GM18867 (cell line): ENCODE data around the gene SBK3.
A peak's percentile ranks its signal among the peaks of the same experiment; 100 is the strongest.
"Not testable (repeated sequence)": the region's sequence is repeated elsewhere in the genome, so short reads cannot be mapped to it uniquely, and the experiment has no call there.

ENCODE experiments used
- ATAC-seq: cut with Tn5 transposase; IDR thresholded peaks from one replicate; pipeline ENCODE4 v1.9.1; 2021; ENCODE audit warnings: mild to moderate bottlenecking, moderate library complexity; ENCODE audit not compliant: unreplicated experiment

The SBK3 gene

DNA sequence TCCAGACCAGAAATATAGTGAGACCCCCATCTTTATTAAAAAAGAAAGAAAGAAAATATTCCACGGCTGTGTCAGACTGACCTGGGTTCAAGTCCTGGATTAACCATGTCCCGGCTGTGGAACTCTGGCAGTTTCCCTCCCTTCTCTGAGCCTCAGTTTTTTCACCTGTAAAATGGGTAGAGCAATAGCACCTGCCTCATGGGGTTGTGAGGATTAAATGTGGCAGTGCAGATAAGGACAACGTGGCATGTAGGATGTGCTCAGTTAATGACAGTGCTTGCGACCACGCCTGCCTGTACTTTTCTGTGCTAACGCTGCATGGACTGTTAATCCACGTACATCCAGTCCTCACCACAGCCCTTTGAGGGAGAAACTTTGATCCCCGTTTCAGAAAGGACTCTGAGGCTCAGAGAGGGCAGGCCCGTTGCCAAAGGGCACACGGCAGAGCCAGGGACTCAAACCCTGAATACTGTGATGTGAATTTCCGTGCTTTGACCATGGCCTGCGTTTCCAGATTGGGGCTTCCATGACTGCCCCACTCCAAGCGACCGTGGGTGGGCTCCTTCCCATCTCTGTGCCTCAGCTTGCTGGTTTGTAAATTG lies 24.6 kb downstream of the SBK3 start:
- ATAC-seq, result no peak

DNA sequence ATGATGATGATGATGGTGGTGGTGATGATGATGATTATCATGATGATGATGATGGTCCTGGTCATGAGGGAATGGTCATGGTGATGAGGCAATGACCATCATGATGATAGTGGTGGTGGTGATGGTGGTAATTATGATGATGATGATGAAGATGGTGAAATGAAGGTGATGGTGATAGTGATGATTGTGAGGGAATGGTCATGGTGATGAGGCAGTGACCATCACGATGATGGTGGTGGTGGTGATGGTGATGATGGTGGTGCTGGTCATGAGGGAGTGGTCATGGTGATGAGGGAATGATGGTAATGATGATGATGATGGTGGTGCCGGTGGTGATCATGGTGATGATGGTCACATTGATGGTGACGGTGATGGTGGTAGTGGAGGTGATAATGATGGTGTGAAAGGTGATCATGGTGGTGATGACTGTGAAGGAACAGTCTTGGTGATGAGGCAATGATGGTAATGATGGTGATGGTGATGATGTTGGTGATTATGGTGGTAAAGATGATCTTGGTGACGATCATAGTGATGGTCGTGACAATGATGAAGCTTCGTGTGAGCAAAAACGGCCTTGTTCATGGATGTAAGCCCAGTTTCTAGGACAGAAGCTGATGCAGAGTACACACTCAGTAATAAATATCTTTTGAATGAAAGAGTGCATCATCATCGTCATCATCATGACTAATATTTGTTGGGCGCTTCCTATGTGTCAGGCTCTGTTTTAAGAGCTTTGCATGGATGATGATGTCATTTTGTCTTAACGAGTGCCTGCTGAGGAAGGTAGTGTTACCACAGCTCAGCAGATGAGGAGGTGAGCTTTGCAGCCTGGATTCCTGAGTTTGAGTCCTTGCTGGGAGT lies 25.7 kb downstream of the SBK3 start:
- ATAC-seq, result no peak

DNA sequence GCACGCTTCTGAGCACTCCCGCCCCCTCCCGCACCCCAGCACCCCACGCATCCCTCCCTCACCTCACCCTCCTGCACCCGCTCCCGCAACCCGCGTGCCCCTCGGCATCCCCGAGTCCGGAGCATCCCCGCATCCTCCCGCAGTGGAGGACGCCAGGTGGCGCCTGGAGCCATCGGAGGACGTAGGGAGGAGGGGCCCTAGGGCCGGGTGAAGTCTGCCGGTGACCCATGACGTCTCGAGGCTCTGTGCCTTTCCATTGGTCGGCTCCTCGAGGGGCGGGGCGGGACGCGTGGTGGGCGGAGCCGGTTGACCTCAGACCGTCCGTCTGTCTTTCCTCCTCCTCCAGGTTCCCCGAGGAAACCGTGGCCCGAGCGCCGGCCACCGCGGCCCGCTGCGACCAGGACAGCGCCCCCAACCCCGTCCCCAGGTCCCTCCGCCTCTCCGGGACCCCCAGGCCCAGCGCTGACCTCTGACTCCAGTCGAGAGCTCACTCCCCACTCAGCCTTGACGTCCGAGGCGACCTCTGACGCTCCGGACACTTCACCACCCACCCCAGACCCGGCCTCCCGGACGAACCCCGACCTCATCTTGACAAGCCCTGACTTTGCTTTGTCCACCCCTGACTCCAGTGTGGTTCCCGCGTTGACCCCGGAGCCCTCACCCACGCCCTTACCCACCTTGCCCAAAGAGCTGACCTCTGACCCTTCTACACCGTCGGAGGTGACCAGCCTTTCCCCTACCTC lies 28.3 kb downstream of the SBK3 start:
- ATAC-seq, result peak; percentile 98

DNA sequence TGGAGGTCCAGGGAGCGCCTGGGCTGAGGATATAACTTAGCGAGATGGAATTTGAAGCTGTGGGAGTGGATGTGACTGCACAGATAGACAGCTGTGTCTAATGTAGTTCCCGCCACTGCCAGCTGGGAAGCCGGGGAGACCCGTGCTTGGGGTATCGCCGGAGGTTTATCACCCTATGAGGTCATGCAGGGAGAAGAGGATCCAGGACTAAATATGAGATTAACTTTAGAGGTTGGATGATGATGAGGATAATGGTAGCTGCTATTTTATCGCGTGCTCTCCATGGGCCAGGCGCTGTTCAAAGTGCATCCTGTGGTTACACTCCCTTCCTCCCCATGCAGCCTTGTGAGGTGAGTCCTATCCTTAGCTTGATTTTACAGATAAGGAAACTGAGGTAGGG lies 37.2 kb downstream of the SBK3 start:
- ATAC-seq, result no peak

- ATAC-seq, result no peak
Observed at GRCh38 chr19:55504981-55505380, 40.4 kb downstream of the SBK3 start.

GRCh38 chr19:55504252-55504603 lies 41.1 kb downstream of the SBK3 start:
- ATAC-seq, result no peak

- ATAC-seq, result peak; percentile 87
Observed at GRCh38 chr19:55503502-55504251, 41.7 kb downstream of the SBK3 start.

GRCh38 chr19:55503157-55503501 lies 42.2 kb downstream of the SBK3 start:
- no peak for ATAC-seq

GRCh38 chr19:55502197-55502952 lies 43.0 kb downstream of the SBK3 start:
- no peak for ATAC-seq

GRCh38 chr19:55500368-55500952 lies 44.9 kb downstream of the SBK3 start:
- no peak for ATAC-seq

DNA sequence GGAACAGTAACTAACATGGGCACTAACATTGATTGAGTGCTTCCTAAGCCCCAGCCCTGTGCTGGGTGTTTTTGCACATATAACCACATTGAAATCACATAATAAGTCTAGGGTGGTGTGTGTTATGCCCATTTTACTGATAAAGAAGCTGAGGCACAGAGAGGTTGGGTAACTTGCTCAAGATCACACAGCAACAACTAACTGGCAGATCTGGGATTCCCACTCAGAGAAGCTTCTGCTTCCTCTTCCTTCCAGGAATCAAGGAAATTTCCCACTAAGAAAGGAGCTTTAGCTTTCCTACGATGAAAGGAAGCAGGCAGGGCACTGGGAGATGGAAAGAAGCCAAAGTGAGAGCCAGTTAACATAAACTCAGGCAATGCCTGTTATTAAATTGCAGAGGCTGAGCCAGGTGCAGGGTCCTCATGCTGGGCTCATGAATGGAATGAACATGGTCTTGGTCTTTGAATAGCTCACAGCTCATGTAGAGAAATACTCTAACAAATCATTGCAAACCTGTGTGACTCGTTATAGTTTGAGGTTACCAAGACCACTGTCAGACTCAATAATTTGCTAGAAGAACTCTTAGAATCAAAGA lies 47.0 kb downstream of the SBK3 start:
- ATAC-seq, result no peak

DNA sequence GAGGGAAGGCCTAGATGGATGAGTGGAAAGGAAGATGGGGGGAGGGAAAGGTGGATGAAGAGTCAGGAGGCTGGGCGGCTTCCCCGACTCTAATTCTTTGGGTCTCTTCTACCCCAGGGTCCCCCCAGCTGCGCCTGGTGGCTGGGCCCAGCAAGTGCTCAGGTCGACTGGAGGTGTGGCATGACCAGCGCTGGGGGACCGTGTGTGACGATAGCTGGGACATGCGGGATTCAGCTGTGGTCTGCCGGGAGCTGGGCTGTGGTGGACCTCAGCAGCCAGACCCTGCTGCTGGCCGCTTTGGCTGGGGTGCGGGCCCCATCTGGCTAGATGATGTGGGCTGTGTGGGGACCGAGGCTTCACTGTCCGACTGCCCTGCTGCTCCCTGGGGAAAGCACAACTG lies 47.6 kb downstream of the SBK3 start:
- no peak for ATAC-seq

GRCh38 chr19:55496820-55497219 lies 48.5 kb downstream of the SBK3 start:
- ATAC-seq, result not testable (repeated sequence)

DNA sequence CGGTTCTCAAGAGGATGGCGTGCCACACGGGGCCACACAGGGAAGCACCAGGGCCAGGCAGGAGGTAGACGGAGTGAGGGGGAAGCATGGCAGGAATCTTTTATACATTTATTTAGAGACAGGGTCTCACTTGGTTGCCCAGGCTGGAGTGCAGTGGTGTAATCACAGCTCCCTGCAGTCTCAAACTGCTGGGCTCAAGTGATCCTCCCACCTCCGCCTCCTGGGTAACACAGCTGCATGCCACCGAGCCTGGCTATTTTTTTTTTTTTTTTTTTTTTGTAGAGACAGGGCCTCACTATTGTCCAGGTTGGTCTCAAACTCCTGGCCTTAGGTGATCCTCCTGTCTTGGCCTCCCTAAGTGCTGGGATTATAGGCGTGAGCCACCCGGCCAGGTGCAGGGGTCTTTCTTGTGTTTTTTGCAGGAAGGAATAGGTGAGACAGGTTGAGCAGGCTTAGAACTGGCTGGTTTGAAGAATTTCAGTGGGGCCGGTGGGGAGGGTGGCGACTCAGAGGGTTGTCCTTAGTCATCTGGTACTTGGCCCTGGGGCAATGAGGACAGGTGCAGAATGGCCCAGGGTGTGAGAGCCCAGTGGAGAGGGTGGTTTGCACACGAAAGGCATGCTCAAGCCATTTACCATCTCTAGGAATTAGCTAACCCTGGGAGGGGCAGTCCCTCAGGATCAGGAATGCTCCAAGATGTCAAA lies 49.5 kb downstream of the SBK3 start:
- no peak for ATAC-seq

- no peak for ATAC-seq
Observed at GRCh38 chr19:55494172-55494761, 51.1 kb downstream of the SBK3 start.

GRCh38 chr19:55493645-55494171 lies 51.6 kb downstream of the SBK3 start:
- ATAC-seq, result no peak

DNA sequence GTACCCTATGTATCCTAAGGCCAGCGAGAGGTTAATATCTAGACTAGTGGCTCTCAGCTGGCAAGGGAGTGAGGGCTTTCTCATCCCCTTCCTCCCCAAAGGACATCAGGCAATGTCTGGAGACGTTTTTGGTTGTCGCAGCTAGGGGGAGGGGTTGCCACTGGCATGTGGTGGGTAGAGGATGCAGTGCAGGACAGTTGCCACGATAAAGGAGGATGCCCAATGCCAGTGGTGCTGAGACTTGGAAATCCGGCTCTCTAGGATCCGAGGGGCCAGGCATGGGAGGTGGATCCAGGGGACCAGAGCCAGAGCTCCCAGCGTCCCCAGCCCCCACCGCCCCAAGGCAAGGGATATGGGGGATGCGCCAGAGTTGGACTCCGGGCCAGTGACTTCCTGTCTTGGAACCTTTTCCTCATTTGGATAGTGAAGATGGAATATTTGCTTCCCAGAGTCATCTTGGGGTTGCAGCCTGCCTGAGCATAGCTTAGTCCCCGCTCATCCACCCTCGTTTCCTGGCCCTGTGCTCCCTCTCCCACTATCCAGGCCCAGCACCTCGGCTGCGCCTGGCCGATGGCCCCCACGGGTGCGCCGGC lies 52.2 kb downstream of the SBK3 start:
- ATAC-seq, result no peak

DNA sequence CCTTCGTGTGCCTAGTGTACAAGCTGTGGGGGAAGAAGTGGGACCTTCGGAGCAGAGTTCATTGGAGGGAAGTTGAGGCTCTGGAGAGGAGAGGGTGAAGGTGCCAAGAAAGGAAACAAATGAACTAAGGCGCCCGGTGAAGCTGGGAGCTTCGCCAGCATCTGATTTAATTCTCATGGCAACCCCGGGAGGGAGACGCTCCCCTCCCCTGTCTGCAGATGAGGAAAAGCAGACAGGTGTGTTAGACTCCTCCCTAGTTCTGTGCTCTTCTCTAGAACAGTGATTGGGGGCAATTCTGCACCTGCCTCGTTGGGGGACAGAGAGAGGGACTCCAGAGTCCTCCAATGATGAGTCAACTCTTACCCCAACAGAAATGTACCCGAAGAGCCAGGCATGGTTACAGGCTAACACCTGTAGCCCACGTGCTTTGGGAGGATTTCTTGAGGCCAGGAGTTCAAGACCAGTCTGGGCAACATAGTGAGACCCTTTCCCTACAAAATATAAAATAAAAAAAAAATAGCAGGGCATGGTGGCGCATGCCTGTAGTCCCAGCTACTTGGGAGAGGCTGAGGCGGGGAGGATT lies 52.9 kb downstream of the SBK3 start:
- no peak for ATAC-seq
